Endodermal cell (in vitro differentiated cells): ENCODE results near the gene DYNC2H1. TPM values are rescaled to one million over a fixed set of nuclear protein-coding genes. Genes with fewer than 3 reads are reported as not detected.

ENCODE experiments used
- DNase-seq: peaks from one replicate; pipeline ENCODE4 v3.0.0-alpha.2; 2017
- H3K27ac ChIP-seq: 2 replicates; pipeline ENCODE4 v1.5.1; 2013; ENCODE audit warnings: mild to moderate bottlenecking, low read depth, low read length, moderate library complexity
- H3K27me3 ChIP-seq: 2 replicates; pipeline ENCODE4 v1.6.1; 2013; ENCODE audit warnings: mild to moderate bottlenecking, low read length, moderate library complexity; ENCODE audit not compliant: insufficient read depth, control insufficient read depth, poor library complexity, severe bottlenecking
- H3K36me3 ChIP-seq: 2 replicates; pipeline ENCODE4 v1.7.0; 2013; ENCODE audit warnings: mild to moderate bottlenecking, low read length, moderate library complexity; ENCODE audit not compliant: control insufficient read depth, insufficient read depth
- H3K4me1 ChIP-seq: one replicate; pipeline ENCODE4 v1.7.0; 2013; ENCODE audit warnings: low read length; ENCODE audit not compliant: control insufficient read depth, insufficient read depth
- H3K4me3 ChIP-seq: 2 replicates; pipeline ENCODE4 v1.5.1; 2013; ENCODE audit warnings: mild to moderate bottlenecking, low read length, moderate library complexity
- H3K9ac ChIP-seq: 2 replicates; pipeline ENCODE4 v1.6.1; 2013; ENCODE audit warnings: mild to moderate bottlenecking, low read length, moderate library complexity; ENCODE audit not compliant: poor library complexity, severe bottlenecking; ENCODE audit errors: extremely low read depth
- H3K9me3 ChIP-seq: 2 replicates; pipeline ENCODE4 v1.6.1; 2013; ENCODE audit warnings: mild to moderate bottlenecking, low read length, moderate library complexity; ENCODE audit not compliant: control insufficient read depth
- H3K27ac Mint-ChIP-seq: 2 replicates; pipeline ENCODE4 v1.8.0; 2020; ENCODE audit warnings: mixed read lengths
- H3K27me3 Mint-ChIP-seq: 2 replicates; pipeline ENCODE4 v1.8.0; 2021; ENCODE audit warnings: mild to moderate bottlenecking, mixed read lengths; ENCODE audit not compliant: insufficient read depth
- H3K36me3 Mint-ChIP-seq: 2 replicates; pipeline ENCODE4 v1.8.0; 2020; ENCODE audit warnings: low read depth, mixed read lengths
- H3K4me1 Mint-ChIP-seq: 2 replicates; pipeline ENCODE4 v1.8.0; 2020; ENCODE audit warnings: mixed read lengths
- H3K4me3 Mint-ChIP-seq: 2 replicates; pipeline ENCODE4 v1.8.0; 2020; ENCODE audit warnings: mild to moderate bottlenecking, moderate library complexity, mixed read lengths
- H3K9me3 Mint-ChIP-seq: 2 replicates; pipeline ENCODE4 v1.8.0; 2020; ENCODE audit warnings: mild to moderate bottlenecking, mixed read lengths
- CTCF ChIP-seq: fragments of 200-600 bp; sonication (generic); conservative IDR thresholded peaks from 2 replicates; pipeline ENCODE4 v1.5.0; 2021; ENCODE audit warnings: antibody characterized with exemption, mild to moderate bottlenecking
- WGBS, 2 experiments: methylation state at CpG; one replicate each; pipeline versions ENCODE4 v1.1.5 to v1.1.7; 2013; ENCODE audit warnings: missing lambda C conversion rate in 2 of 2, mixed read lengths in 1 of 2; ENCODE audit not compliant: insufficient coverage in 1 of 2, insufficient read length in 1 of 2; 5-methylcytosine and 5-hydroxymethylcytosine counted together
- total RNA-seq, 2 donors: library from RNA; stranded (reverse); fragmentation: NEBNext Ultra II Directional in 1 of 2; extraction: Animal tissue kit (Norgen Biotek cat#: 25700) in 1 of 2; gene quantifications; 2 replicates in 1 of 2; 3 replicates in 1 of 2; pipeline ENCODE4 v1.2.1, GENCODE V29; 2021

DYNC2H1 gene
- total RNA-seq, 2 donors from 2014 or later, result 21.1 to 31.9 TPM

- Histone ChIP-seq H3K9ac (no peak overlapping the region), H3K9me3 (peaks cover 8% of the 10 kb centered on the region), H3K27me3 (no peaks in the 10 kb centered on the region), H3K4me3 (no peak overlapping the region), H3K36me3 (no peaks in the 10 kb centered on the region), H3K27ac (no peak overlapping the region), H3K4me1 (no peaks in the 10 kb centered on the region)
- no peak for TF ChIP-seq CTCF
- Mint-ChIP-seq H3K4me3 (no peak overlapping the region), H3K27ac (no peak overlapping the region), H3K27me3 (no peaks in the 10 kb centered on the region), H3K4me1 (peaks cover 3% of the 10 kb centered on the region), H3K36me3 (no peaks in the 10 kb centered on the region), H3K9me3 (peaks cover 9% of the 10 kb centered on the region)
- DNase-seq, result no peak
Observed at GRCh38 chr11:103483996-103484395, 374.8 kb downstream of the DYNC2H1 start.

GRCh38 chr11:103484545-103484944 lies 375.3 kb downstream of the DYNC2H1 start:
- Histone ChIP-seq H3K4me1 (no peaks in the 10 kb centered on the region), H3K9me3 (peaks cover 10% of the 10 kb centered on the region), H3K4me3 (no peak overlapping the region), H3K27ac (no peak overlapping the region), H3K36me3 (no peaks in the 10 kb centered on the region), H3K27me3 (no peaks in the 10 kb centered on the region), H3K9ac (no peak overlapping the region)
- DNase-seq, result no peak
- peaks cover 9% of the 10 kb centered on the region for H3K9me3 Mint-ChIP-seq
- WGBS, 2 experiments, result 90 to 92% methylated on average over 2 to 3 of the region's 3 CpGs
- H3K4me3 Mint-ChIP-seq, result no peak overlapping the region
- peaks cover 3% of the 10 kb centered on the region for H3K4me1 Mint-ChIP-seq
- no peaks in the 10 kb centered on the region for H3K27me3 Mint-ChIP-seq
- no peaks in the 10 kb centered on the region for H3K36me3 Mint-ChIP-seq
- H3K27ac Mint-ChIP-seq, result no peak overlapping the region
- peak; percentile 45 for TF ChIP-seq CTCF

GRCh38 chr11:103486604-103487003 lies 377.4 kb downstream of the DYNC2H1 start:
- Histone ChIP-seq H3K36me3 (no peaks in the 10 kb centered on the region), H3K27me3 (no peaks in the 10 kb centered on the region), H3K27ac (no peak overlapping the region), H3K4me3 (no peak overlapping the region), H3K9ac (no peak overlapping the region), H3K9me3 (peaks cover 29% of the 10 kb centered on the region), H3K4me1 (no peaks in the 10 kb centered on the region)
- Mint-ChIP-seq H3K4me3 (no peak overlapping the region), H3K4me1 (peaks cover 4% of the 10 kb centered on the region), H3K36me3 (no peaks in the 10 kb centered on the region), H3K27me3 (no peaks in the 10 kb centered on the region), H3K27ac (no peak overlapping the region), H3K9me3 (peaks cover 14% of the 10 kb centered on the region)
- DNase-seq, result no peak
- no peak for TF ChIP-seq CTCF
- WGBS, 2 experiments, result 100% methylated on average over 2 of the region's 5 CpGs; no CpG with 5 or more reads in 1 of the 2 experiments
